ENCODE results near the gene ALDH3B2. TPM values are rescaled to one million over a fixed set of nuclear protein-coding genes. Genes with fewer than 3 reads are reported as not detected.
A peak's percentile ranks its signal among the peaks of the same experiment; 100 is the strongest.

Gene ALDH3B2
- total and polyA plus RNA-seq, 2 of the 8 experiments (the other 6 are each of a cell fraction or from before 2014, with no cell fraction given): not detected

DNA sequence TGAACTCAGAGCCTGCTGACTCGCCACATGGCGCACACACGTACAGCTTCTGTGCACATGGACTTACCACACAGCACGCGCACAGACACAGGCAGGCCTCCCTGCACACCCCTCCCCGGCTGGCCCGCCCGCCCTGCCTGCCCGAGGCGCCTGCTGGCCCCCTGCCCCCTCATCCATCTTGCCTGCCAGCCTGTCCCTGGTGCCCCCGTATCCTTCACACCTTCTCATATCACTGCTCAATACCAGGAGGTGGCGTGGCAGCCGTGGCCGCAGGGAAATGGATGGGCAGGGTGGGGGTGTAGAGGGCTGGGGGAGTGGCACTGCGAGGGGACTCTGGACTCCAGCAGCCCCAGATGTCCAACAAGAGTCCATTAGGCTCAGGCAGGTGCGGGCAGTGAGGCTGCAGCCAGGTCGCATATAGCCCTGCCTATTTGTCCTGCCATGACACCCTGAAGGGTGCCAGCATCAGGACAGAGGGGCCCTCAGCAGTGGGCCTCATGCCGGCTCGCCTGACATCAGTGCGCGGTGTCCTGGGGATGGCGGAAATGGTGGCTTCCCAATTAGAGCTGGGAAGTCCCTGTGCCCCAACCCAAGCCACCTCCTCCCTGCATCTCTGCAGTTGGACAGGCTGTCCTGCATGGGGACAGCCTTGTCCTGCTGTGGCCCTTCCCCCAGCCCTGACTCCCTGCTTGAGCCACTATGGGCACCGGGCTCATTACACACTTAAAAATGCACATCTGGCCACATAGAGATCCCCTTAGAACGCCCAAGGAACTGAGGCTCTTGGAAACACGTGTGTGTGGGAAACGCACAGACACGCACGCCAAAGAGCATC lies 32.9 kb downstream of the ALDH3B2 start:
- Histone ChIP-seq H2BK5ac (ENCODE audit: low read depth, low read length) (no peak overlapping the region), H3K79me1 (ENCODE audit: low read depth, low read length) (no peaks in the 10 kb centered on the region), H2BK15ac (ENCODE audit: low read length) (peak overlapping the region; percentile 65; the same call in 1 of the 2 replicates), H3K9me3 (ENCODE audit: insufficient read depth in 2 of 2, low read depth in 1 of 2, low read length in 1 of 2) (peaks cover 3 to 6% of the 10 kb centered on the region in 2 experiments; a peak in 3 of 4 replicates), H2BK120ac (replicated peaks; ENCODE audit: low read depth, low read length) (no peak overlapping the region), H3K23me2 (ENCODE audit: low read depth, low read length) (no peaks in the 10 kb centered on the region; the same call in none of the 2 replicates), H3K79me2 (ENCODE audit: control insufficient read depth in 1 of 2, insufficient read depth in 2 of 2, low read length in 2 of 2) (no peaks in the 10 kb centered on the region), H3K4me2 (ENCODE audit: insufficient read depth in 1 of 2, low read depth in 2 of 2, low read length in 2 of 2) (no peak overlapping the region), H4K91ac (replicated peaks; ENCODE audit: insufficient read length, low read length) (no peak overlapping the region), H2BK20ac (ENCODE audit: low read length) (no peak overlapping the region), H4K20me1 (replicated peaks in 1 of 2; ENCODE audit: control insufficient read depth in 1 of 2, insufficient read depth in 2 of 2, low read length in 2 of 2) (no peaks in the 10 kb centered on the region), H3K27me3 (replicated peaks in 1 of 4; ENCODE audit: control insufficient read depth in 3 of 4, extremely low read depth in 1 of 4, insufficient read depth in 3 of 4, low read length in 3 of 4) (peaks cover 8 to 28% (median 15%) of the 10 kb centered on the region in 4 experiments), H4K8ac (ENCODE audit: extremely low read depth, insufficient read depth, low read length) (no peak overlapping the region), H2BK12ac (ENCODE audit: low read depth, low read length) (0 out of 2 replicates have a peak overlapping the region, but pooled peaks have one; percentile 60), H3K36me3 (ENCODE audit: control insufficient read depth in 2 of 4, insufficient read depth in 4 of 4, low read length in 3 of 4) (no peaks in the 10 kb centered on the region), H3K9ac (replicated peaks in 1 of 4; ENCODE audit: extremely low read depth in 1 of 4, low read depth in 3 of 4, low read length in 3 of 4) (no peak overlapping the region), H3K23ac (ENCODE audit: insufficient read length) (no peak overlapping the region), H3K14ac (ENCODE audit: insufficient read length) (no peak overlapping the region), H3K56ac (replicated peaks; ENCODE audit: insufficient read length, low read depth, low read length) (no peak overlapping the region), H2AK5ac (ENCODE audit: low read depth, low read length) (0 out of 2 replicates have a peak overlapping the region, but pooled peaks have one; percentile 1), H3K27ac (ENCODE audit: low read depth, low read length) (no peak overlapping the region), H3K4me3 (ENCODE audit: extremely low read depth in 1 of 4, insufficient read depth in 2 of 4, low read depth in 3 of 4, low read length in 4 of 4) (no peak overlapping the region), H3K18ac (ENCODE audit: extremely low read depth, low read length) (no peak overlapping the region), H2AFZ (ENCODE audit: low read length) (no peak overlapping the region), H3K4ac (replicated peaks; ENCODE audit: insufficient read length, low read depth, low read length) (no peak overlapping the region), H4K5ac (ENCODE audit: insufficient read length, low read depth, low read length) (no peak overlapping the region), H3K4me1 (replicated peaks in 1 of 4; ENCODE audit: control insufficient read depth in 3 of 4, insufficient read depth in 4 of 4, low read length in 3 of 4) (peaks cover 0 to 4% (median 1%) of the 10 kb centered on the region in 4 experiments; a peak in 1 of 7 replicates)
- POLR2A ChIA-PET (ENCODE audit: partially characterized antibody): no interaction called here
- FAIRE-seq (no peak), DNase-seq (ENCODE audit: low read depth in 1 of 2, low spot score in 2 of 2) (no peak)
- CTCF ChIA-PET (ENCODE audit: partially characterized antibody): interaction anchor here (1.2 to 6.5 kb wide), 6 partner anchors 16 to 69 kb away, joined by 3 to 38 read pairs (median 4); no protein-coding TSS in a partner anchor
- WGBS, 2 experiments (ENCODE audit: extremely low coverage in 1 of 2, insufficient coverage in 1 of 2, insufficient read length in 1 of 2, insufficient replicate concordance in 2 of 2, low coverage in 1 of 2, low lambda C conversion rate in 2 of 2, missing lambda C conversion rate in 1 of 2): 91% methylated on average over 26 of the region's 28 CpGs; no CpG with 5 or more reads in 1 of the 2 experiments
- no peak for TF ChIP-seq JUN (IDR thresholded peaks at IDR 0.05; ENCODE audit: low read depth, low read length)
- no peak for TF ChIP-seq CEBPB (IDR thresholded peaks at IDR 0.05; ENCODE audit: low read depth, low read length)
- TF ChIP-seq SP1 (IDR thresholded peaks at IDR 0.05; ENCODE audit: low read depth, low read length): no peak
- TF ChIP-seq SUZ12 (IDR thresholded peaks at IDR 0.05; ENCODE audit: low read length): no peak
- TF ChIP-seq GABPA (IDR thresholded peaks at IDR 0.05; ENCODE audit: borderline replicate concordance, insufficient read depth, low read length): no peak
- TF ChIP-seq TAF7 (optimal IDR thresholded peaks at IDR 0.05; ENCODE audit: borderline replicate concordance, low read depth, low read length): no peak
- no peak for TF ChIP-seq BACH1 (IDR thresholded peaks at IDR 0.05; ENCODE audit: low read length)
- no peak for TF ChIP-seq POLR2AphosphoS5 (IDR thresholded peaks at IDR 0.05; ENCODE audit: low read depth, low read length)
- no peak for TF ChIP-seq TEAD4 (IDR thresholded peaks at IDR 0.05; ENCODE audit: low read depth, low read length)
- TF ChIP-seq SP4 (IDR thresholded peaks at IDR 0.05; ENCODE audit: low read length): no peak
- no peak for TF ChIP-seq TBP (IDR thresholded peaks at IDR 0.05; ENCODE audit: low read depth, low read length)
- no peak for TF ChIP-seq NRF1 (IDR thresholded peaks at IDR 0.05; ENCODE audit: low read depth, low read length)
- no peak for TF ChIP-seq CBX5 (IDR thresholded peaks at IDR 0.05; ENCODE audit: low read depth, low read length)
- TF ChIP-seq KDM5A (IDR thresholded peaks at IDR 0.05; ENCODE audit: low read length): no peak

Data from H1 (cell line).